Measurements from ENCODE around the gene PHF21A.
A peak's percentile ranks its signal among the peaks of the same experiment; 100 is the strongest.
"Not testable (repeated sequence)": the region's sequence is repeated elsewhere in the genome, so short reads cannot be mapped to it uniquely, and the experiment has no call there.

Gene PHF21A

DNA sequence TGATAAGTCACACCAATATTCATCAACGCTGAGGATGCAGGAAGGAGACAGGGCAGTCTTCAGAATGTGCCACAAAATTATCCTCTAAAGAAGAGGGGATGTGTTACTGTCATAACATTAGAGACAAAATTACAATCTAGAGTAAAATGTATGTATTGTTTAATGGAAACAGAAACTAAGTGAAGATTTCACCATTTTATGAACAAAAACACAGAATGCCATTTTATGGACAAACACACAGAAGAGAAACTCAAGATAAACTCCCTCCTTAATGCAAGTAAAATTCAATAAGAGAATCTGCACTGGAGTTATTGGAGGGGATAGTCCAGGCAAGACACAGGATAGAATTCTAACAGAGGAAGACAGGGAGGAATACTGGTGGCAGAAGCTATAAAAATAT is 136.0 kb downstream of the PHF21A start:
- DNase-seq (ENCODE audit: extremely low read depth in 1 of 2, low read depth in 1 of 2) = no peak

DNA sequence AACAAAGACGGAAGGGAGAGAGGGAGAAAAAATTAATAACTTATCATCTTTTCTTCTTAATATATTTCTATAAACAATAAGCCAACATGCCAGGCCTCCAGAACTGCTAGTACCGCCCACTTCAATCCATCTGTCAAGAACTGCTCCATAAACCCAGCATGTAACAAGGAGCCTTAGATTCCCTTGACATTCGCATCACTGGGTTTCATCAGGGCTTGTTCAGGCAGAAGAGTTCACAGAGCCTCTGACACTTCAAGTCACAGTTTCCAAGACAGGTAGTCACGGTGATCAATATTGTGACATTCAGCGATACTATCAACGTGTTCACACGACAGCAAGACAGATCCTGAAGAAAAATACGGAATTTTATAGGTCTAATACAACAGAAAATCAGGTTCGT is 137.1 kb downstream of the PHF21A start:
- DNase-seq (ENCODE audit: extremely low read depth in 1 of 2, low read depth in 1 of 2) = no peak

DNA sequence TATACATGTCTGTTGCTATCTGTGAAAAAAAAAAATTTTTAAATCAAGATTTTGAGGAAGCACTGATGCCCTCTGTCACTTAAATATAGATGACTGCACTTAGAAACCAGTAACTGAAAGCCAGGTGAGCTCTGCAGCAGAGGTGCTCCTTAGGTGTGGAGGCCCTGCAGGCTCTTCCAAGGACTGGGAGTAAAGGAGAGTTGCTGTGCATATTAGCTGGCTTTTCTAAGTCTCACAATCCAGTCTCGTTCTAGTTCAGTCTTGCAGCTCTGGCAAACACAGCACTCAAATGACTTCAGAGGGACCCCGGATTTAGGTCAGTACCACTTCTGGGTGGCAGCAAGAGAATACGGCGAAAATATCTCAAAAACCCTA is 137.8 kb downstream of the PHF21A start:
- DNase-seq (ENCODE audit: extremely low read depth in 1 of 2, low read depth in 1 of 2) = no peak

DNA sequence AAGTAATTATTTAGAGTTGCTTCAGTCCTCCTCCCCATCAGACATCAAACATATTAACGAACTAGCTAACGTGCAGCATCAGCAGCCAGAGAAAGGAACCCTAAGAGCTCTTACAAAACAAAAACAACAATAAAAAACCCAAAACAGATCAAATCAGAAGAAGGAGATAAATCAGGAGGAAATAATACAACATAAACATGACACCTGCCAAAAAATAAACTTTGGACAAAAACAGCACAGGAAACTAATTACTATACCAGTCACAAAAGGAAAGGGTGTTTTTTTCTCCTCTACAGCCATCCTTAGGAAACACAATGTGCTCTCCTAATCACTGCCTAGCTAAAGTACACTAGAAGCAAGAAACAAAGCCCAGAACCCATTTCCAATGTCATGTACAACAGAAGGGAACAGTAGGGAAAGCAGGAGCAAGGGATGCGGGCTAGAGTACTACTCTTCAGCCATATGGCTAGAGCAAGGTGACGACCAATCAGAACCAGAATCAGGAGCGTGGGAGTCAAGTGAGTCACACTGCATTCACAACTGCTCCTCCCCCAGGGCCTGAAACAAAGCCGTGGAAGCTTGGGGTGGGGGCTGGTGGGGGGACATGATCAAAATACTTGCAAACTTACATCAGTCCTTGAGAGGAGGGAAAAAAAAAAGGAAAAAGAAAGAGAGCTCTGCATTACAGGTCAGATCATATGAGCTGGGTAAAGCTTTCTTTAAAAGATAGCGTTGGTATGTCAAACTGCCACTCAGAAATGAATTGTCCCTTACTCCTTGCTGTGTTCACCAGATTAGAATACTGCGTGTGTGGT is 138.4 kb downstream of the PHF21A start:
- DNase-seq (ENCODE audit: extremely low read depth in 1 of 2, low read depth in 1 of 2) = no peak

DNA sequence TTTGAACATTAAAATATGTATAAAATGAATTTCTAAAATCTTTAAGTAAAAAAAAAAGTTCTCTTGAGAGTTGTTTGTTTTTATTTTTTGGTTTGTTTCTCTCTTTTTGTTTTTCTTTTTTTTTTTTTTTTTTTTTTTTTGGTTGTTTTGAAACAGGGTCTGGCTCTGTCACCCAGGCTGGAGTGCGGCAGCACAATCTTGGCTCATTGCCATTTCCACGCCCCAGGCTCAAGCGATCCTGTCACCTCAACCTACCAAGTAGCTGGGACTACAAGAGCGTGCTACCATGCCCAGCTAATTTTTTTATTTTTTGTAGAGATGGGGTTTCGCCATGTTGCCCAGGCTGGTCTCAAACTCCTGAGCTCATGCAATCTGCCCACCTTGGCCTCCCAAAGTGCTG is 139.4 kb downstream of the PHF21A start:
- DNase-seq (ENCODE audit: extremely low read depth in 1 of 2, low read depth in 1 of 2) = not testable (repeated sequence)

DNA sequence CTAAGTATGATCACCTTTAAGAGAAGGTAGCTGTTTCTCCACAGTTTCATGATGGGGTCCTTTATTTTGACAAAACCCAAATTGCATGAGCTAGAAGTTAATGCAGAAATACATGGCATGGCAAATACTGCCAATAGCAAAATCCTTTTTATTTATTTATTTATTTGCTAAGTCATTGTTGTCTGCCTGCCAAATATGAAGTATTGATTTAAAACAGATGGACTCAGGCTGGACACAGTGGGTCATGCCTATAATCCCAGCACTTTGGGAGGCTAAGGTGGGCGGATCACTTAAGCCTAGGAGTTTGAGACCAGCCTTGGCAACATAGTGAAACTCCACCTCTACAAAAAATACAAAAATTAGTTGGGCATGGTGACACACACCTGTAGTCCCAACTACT is 146.4 kb downstream of the PHF21A start:
- no peak for DNase-seq (ENCODE audit: extremely low read depth in 1 of 2, low read depth in 1 of 2)

DNA sequence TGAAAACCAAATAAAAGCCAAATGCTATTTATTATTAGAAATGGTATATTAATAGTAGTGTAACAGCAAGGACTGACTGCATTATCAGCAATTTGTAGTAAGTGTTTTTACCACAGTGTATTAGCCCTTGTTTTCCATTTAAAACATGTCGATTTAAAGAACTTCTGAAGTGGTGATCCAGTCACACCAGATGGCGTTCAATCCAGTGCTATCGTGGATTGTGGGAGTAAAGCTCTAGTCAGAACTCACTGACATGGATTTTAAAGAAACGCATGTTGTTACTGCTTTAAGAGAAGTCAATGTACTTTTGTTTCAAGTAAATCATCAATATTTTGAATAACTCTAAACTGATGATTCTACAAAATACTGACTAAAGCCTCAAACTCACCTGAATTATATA is 147.7 kb downstream of the PHF21A start:
- no peak for DNase-seq (ENCODE audit: extremely low read depth in 1 of 2, low read depth in 1 of 2)

DNA sequence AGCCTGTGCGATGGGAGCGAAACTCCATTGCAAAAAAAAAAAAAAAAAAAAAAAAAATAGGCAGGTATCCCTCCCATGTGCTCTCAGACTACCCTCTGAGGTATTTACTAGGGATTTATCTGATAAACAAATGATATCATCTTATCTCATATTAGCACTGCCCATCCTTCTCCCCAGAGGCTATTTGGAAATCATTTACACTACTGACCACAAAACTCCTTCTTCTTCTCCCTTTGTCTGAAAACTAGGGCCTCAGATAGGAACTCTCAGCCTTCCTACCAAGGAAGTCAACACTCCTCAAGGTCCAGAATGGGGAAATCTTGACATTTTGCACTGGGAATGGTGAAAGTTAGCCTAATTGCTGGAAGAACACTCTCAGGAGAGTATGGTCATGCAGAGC is 152.4 kb downstream of the PHF21A start:
- DNase-seq (ENCODE audit: extremely low read depth in 1 of 2, low read depth in 1 of 2) = no peak

DNA sequence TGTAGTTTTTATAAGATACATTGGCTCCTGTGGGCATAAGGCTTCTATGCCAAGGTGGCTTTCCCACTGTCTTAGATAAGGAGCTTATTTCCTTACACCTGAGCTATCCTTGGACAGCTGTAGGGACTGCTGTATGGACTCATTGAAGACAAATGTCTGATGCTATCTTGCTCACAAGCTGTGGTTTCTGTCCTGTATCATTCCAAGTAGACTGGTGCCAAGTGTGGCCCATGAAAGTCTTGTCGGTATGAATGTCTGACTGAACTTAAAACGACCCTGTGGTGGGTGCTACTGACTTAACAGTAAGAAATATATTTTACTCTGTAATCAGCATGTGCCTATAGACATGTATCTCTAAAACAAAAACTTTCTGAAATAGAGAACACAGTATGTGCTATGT is 153.7 kb downstream of the PHF21A start:
- no peak for DNase-seq (ENCODE audit: extremely low read depth in 1 of 2, low read depth in 1 of 2)

DNA sequence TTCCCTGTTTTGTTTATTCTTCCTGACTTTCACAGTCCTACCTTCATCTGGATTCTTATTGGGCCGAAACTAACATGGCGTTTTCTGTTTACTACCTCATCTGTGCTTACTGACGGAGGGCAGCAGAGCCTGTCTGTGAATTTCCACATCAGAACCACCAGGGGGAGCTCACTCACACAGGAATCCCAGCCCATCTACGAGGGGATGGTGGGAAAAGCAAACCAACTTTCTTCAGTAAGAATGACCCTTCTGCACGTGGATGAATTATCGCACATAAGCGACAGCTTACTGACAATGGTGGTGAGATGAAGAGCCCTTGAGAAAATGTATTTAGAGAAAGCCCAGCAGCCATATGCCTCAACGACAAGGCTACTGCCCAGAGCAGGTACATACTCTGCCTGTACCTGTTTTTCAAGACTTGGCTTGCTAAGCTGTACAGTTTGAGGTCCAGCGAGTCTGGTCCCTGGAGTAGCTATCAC is 156.3 kb downstream of the PHF21A start:
- DNase-seq (ENCODE audit: extremely low read depth in 1 of 2, low read depth in 1 of 2) = peak; percentile 12 to 29

DNA sequence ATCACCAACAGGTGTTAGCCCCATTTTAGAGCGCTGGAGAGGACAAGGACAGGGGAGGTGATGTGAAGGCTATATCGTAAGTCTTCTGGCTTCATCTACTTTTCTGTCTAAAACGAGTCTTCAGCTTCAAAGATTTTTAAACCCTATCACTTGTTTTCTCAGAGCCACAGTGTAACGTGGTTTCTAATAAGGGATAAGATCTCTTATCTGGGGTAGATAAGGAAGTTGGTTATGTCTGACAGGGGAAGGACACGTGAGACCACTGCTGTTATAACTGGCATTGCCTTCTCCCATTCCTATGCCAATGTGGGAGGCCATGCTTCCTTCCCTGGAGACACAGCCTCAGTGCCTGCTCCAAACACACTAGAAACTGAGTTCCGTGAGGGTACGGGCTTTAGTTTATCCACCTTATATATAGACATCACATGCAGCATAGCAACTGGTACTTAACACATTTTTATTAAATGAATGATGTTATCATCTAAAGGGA is 159.5 kb downstream of the PHF21A start:
- no peak for DNase-seq (ENCODE audit: extremely low read depth in 1 of 2, low read depth in 1 of 2)

DNA sequence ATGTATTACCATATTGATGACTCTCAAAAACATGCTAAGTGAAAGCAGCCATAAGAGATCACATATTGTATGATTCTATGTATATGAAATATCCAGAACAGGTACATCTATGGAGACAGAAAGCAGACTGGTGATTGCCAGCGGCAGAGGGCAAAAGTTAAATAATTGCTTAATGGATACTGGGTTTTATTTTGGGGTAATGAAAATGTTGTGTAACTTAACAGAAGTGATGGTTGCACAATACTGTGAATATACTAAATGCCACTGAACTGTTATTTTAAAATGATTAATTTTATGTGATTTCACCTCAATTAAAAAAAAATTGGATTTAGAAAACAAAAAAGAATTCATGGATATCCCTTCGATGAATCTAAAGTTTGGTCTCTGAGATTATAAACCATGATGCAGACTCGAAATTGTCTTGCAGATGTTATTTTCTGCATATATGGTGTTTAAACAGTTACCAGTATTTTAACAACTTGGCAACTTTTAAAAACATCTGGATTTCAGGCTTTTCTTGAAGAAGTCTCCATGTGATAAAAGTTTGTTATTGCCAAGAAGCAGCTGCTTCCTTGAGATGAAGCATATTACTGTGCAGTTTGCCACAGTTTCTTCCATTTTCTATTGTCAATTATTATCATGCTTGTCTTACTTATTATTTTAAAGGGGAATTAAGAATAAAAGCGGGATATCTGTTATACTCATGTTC is 160.7 kb downstream of the PHF21A start:
- DNase-seq (ENCODE audit: extremely low read depth in 1 of 2, low read depth in 1 of 2) = no peak

DNA sequence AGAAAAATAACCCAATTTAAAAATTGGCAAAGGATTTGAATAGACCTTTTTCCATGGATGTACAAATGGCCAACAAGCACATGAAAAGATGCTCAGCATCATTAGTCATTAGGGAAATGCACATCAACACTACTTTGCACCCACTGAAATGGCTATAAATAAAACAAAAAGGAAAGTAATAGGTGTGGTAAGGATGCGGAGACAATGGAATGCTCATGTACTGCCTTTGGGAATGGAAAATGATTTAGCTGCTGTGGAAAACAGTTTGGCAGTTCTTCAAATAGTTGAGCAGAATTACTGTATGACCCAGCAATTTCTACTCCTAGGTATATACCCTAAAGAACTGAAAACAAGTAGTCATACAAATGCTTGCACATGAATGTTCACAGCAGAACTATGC is 161.4 kb downstream of the PHF21A start:
- DNase-seq (ENCODE audit: extremely low read depth in 1 of 2, low read depth in 1 of 2) = no peak

DNA sequence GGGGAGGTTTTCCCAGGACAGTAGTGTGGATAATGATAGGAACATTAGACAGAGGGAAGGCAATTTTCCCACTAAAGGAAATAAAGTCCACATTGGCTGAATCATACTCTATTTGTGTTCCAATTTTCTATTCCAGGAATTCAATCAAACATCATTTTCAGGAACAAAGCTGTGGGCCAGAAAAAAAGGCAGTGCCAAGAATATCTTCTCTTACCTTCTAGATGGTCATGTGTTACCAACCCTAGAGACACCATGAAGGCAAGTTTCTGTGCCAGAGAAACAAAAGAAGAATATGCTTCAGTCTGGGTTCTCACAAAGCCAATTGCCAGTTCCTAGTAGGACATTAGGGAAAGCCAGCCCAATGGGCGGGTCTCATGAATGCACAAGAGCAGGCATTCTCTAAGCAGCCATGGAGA is 171.3 kb downstream of the PHF21A start:
- no peak for DNase-seq (ENCODE audit: extremely low read depth in 1 of 2, low read depth in 1 of 2)

DNA sequence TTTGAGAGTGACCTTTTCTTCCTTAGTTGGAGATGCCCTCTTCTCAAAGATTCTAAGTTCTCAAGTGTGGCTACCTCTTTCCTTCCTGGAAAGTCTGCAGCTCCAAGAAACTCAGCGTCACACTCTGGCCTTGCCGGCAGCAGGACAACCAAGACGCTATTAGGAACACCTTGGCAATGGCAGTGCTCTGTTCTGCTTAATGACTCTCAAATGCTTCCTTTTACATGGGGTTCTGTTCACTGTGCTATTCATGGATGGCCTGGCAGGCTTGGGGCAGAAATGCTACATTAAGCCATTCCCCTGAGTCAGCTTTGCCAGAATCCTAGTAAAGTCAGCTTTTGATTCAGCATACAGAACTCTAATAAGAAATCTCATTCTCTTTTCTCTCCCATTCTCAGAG is 172.9 kb downstream of the PHF21A start:
- DNase-seq (ENCODE audit: extremely low read depth in 1 of 2, low read depth in 1 of 2) = no peak

DNA sequence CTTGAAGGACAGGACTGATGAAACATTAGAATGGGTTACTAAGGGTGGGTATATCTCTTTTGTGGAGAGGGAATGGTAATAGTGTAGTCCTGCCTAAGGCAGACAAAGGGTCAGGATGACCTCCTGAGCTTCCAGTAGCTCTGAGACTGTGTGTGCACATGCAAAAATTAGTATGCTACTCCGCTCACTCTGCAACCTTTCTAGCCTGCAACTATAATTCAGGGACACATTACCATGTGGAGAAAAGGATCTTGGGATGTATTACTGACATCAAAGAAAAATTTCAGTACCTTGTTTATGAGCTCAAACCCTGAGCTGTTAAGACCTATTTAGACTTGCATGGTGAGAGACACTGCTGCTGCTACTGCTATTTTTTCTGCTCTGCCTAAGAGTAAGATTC is 173.4 kb downstream of the PHF21A start:
- DNase-seq (ENCODE audit: extremely low read depth in 1 of 2, low read depth in 1 of 2) = no peak

DNA sequence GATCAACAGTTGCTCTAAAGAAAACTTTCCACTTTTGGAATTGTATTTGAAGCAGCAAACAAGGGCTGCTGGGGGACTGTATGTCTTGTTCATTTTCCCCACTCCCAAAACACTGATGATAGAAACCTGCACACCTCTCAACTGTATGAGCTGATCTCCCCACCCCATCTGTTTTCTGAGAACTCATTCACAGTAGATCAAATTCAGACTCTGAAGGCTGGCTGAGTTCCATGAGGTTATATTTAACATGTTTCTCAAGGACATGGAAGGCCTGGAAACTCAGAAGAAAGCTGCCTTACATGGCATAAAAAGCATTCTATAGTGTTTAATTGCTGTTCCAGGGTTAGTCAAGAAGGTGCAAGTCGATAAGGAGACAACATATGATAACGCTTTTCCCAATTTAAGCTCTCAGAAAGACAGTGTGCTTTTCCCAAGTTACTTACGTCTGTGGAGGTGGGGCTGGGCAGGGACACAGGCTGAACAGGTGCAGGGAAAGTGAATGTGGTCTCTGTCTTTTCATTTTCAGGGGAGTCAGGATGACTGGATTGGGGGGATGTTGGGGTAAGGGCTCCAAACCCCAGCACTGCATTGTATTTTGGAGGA is 175.8 kb downstream of the PHF21A start:
- DNase-seq (ENCODE audit: extremely low read depth in 1 of 2, low read depth in 1 of 2) = no peak

DNA sequence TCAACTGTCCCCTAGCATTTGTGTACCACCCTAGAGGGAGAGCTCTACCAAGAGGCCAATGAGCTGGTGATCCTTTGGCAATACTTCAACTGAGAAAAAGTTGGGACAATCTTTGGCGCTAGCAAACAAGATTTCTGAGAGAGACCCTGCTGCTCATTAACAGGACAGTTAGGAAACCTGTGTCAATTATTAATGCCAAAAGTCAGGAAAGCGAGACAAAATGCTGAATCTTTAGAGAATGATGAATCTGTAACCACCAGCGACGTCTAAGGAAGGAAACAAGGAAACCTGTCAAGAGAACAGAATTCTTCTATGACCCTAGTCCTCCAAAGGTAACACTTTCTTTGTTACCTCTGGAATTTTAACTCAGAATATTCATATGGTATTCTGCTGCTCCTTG is 178.9 kb downstream of the PHF21A start:
- DNase-seq (ENCODE audit: extremely low read depth in 1 of 2, low read depth in 1 of 2) = no peak

DNA sequence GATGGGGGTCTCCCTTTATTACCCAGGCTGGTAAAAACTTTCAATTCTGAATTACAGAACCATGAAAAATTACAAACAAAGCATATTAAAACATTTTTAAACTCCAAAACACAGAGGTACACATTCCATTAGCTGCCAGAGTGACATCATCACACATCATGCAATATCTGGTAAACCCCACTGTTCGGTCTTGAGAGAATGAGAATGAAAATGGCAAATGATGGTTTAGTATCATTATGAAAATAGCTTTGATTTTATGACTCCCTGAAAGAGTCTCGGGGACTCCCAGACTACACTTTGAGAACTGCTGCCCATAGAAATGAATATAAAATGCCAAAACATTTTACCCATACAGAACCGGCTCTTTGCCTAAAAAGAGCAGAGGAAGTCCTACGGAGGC is 180.0 kb downstream of the PHF21A start:
- no peak for DNase-seq (ENCODE audit: extremely low read depth in 1 of 2, low read depth in 1 of 2)

DNA sequence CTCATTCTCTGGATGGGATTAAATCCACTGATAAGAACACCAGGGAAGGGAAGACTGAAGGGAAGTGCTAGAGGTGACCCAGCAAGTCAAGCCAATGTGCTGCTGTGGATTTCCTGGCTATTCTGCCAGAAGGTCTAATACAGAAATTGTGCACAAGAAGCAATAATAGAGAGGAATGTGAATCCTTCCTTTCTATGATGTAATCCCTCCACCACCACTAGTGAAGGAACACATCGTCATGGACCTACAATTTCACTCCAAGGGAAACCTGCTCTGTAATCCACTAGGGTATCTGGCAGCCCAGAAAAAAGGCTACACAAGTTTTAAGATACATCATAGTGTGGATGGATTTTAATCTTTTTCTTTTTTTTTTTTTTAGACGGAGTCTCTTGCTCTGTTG is 181.4 kb downstream of the PHF21A start:
- DNase-seq (ENCODE audit: extremely low read depth in 1 of 2, low read depth in 1 of 2) = no peak

DNA sequence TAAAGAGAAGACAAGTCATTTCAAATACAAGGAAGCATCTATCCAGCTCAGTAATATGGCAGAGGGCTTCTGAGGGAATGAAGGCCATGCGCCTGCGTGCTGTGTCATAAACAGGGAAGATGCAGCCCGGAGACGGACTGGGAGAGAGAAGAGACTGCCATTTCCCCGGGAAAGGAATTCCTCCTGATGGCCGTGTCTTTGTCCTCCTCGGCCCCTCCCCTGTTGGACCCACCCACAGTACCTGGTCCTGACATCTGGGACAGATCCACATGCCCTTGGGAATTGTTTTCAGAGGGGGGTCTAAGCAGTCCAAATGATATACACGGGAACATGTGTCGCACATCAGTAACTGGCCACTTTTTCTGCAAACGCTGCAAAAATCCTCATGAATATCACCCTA is 183.3 kb downstream of the PHF21A start:
- DNase-seq (ENCODE audit: extremely low read depth in 1 of 2, low read depth in 1 of 2) = no peak

DNA sequence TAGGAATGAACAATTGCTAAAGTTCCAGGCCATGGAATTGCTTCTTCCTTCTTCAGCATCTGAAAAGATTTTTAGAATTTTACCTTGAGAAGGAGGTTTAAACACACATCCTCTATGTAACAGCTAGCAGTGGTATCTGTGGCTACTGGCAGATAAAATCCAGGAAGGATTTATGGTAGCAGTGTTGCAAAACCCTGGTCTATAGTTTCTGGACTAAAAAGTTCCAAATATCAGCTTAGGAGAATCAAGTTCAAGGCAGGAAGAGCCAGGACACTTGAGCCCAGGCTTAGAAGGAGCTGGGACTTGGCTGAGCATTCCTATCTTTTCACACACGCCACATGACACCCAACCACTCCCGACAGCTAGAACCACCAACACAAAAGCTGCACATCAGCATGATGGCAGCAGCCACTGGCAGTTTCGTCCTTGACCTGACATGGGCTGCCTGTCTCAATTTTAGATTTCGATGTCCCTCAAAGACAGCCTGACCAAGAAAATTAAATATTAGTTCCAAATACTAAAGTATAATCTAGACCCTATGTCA is 184.7 kb downstream of the PHF21A start:
- no peak for DNase-seq (ENCODE audit: extremely low read depth in 1 of 2, low read depth in 1 of 2)
